ENCODE measurements around the gene TCIRG1.

- no peak for TF ChIP-seq EZH2 (IDR thresholded peaks at IDR 0.05; ENCODE audit: low read length, unreplicated experiment)
- TF ChIP-seq, protein P1, sequence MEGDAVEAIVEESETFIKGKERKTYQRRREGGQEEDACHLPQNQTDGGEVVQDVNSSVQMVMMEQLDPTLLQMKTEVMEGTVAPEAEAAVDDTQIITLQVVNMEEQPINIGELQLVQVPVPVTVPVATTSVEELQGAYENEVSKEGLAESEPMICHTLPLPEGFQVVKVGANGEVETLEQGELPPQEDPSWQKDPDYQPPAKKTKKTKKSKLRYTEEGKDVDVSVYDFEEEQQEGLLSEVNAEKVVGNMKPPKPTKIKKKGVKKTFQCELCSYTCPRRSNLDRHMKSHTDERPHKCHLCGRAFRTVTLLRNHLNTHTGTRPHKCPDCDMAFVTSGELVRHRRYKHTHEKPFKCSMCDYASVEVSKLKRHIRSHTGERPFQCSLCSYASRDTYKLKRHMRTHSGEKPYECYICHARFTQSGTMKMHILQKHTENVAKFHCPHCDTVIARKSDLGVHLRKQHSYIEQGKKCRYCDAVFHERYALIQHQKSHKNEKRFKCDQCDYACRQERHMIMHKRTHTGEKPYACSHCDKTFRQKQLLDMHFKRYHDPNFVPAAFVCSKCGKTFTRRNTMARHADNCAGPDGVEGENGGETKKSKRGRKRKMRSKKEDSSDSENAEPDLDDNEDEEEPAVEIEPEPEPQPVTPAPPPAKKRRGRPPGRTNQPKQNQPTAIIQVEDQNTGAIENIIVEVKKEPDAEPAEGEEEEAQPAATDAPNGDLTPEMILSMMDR (conservative IDR thresholded peaks at IDR 0.05; ENCODE audit: low read depth, low read length), result no peak
- no peak for TF ChIP-seq EZH2phosphoT487 (IDR thresholded peaks at IDR 0.05; ENCODE audit: borderline replicate concordance, low read length)
These were observed 19.0 kb downstream of the TCIRG1 start for GRCh38 chr11:68057807-68058206.

Measured in PC-3 (cell line).